HCT116 (cell line): ENCODE data around the gene RCOR3.

Source experiments
- CTCF ChIP-seq, 3 experiments: fragments of 200-600 bp in 1 of 3; sonication (generic) in 1 of 3; IDR thresholded peaks in 2 of 3; conservative IDR thresholded peaks in 1 of 3; 2 replicates each; pipeline ENCODE4 v1.5.1; 2012 to 2017; ENCODE audit warnings: low read depth in 2 of 3, low read length in 2 of 3, antibody characterized with exemption in 1 of 3, borderline replicate concordance in 1 of 3, control low read depth in 1 of 3, mild to moderate bottlenecking in 1 of 3, mixed read lengths in 1 of 3, mixed run types in 1 of 3, moderate library complexity in 1 of 3; ENCODE audit not compliant: insufficient read depth in 1 of 3
- EZH2 ChIP-seq: fragments of 200-600 bp; sonication (generic); IDR thresholded peaks from 2 replicates; pipeline ENCODE4 v1.6.1; 2017; ENCODE audit warnings: antibody characterized with exemption, mixed run types
- POLR2AphosphoS5 ChIP-seq: IDR thresholded peaks from 2 replicates; pipeline ENCODE4 v1.6.1; 2011; ENCODE audit warnings: mild to moderate bottlenecking, low read depth, low read length, moderate library complexity
- RAD21 ChIP-seq: IDR thresholded peaks from 2 replicates; pipeline ENCODE4 v1.6.1; 2012; ENCODE audit warnings: low read depth, mild to moderate bottlenecking
- REST ChIP-seq: IDR thresholded peaks from 2 replicates; pipeline ENCODE4 v1.6.1; 2012; ENCODE audit warnings: low read depth
- YY1 ChIP-seq: IDR thresholded peaks from 2 replicates; pipeline ENCODE4 v1.6.1; 2011; ENCODE audit warnings: low read length, low read depth, moderate library complexity, mild to moderate bottlenecking; ENCODE audit not compliant: insufficient replicate concordance; ENCODE audit errors: extremely low read depth
- ZNF274 ChIP-seq: fragments of 200-500 bp; sonication (Bioruptor generic); IDR thresholded peaks from 2 replicates; pipeline ENCODE4 v1.6.1; 2014; ENCODE audit warnings: mild to moderate bottlenecking, low read depth, low read length, inconsistent platforms

GRCh38 chr1:211331011-211331709 lies 72.0 kb downstream of the RCOR3 start:
- TF ChIP-seq CTCF (IDR thresholded peaks at IDR 0.05 in 2 of 3, conservative IDR thresholded peaks at IDR 0.05 in 1 of 3; ENCODE audit: borderline replicate concordance in 1 of 3, insufficient read depth in 1 of 3, low read depth in 2 of 3, low read length in 2 of 3) (no peak), EZH2 (no peak), REST (no peak), POLR2AphosphoS5 (no peak), RAD21 (no peak), YY1 (no peak), ZNF274 (no peak)
